Posterior vena cava (tissue), 2 donors: Measurements from ENCODE around the gene TAPBP. TPM values are rescaled to one million over a fixed set of nuclear protein-coding genes. Genes with fewer than 3 reads are reported as not detected.
"Not testable (repeated sequence)": the region's sequence is repeated elsewhere in the genome, so short reads cannot be mapped to it uniquely, and the experiment has no call there.

Source experiments
- DNase-seq: peaks from one replicate; pipeline ENCODE4 v3.0.0-alpha.2; 2020; ENCODE audit warnings: low spot score
- intact Hi-C, 2 donors: fragments of 100-400 bp; cut with DNase I; formaldehyde crosslinking; loops; one replicate each; pipeline versions ENCODE4 v1.14.1 to v1.14.2; 2022 to 2023
- long read RNA-seq, 2 donors: library from polyadenylated mRNA; unstranded; transcript quantifications; one replicate each; pipeline ENCODE4 v2.0.0, GENCODE V29; 2020 to 2021
- total RNA-seq, 2 donors: library from RNA; stranded (reverse); fragmentation: NEBNext Ultra II Directional; extraction: Animal tissue kit (Norgen Biotek cat#: 25700); gene quantifications; one replicate each; pipeline ENCODE4 v1.2.1, GENCODE V29; 2021
- donor health status: DM: yes; HTN: yes; CAD: no.
- donor health status: DM: yes; HTN: yes; CAD: no.

TAPBP gene
- 10 to 100 TPM; 57.7 to 65.8 TPM for total RNA-seq
- long read RNA-seq, donor 1, partial matches to known transcripts: 12 of 20 reads
- long read RNA-seq, donor 1, other reads (novel, unspliced or antisense): 6 of 20 reads
- long read RNA-seq, donor 2, transcript TAPBP-234 (8 exons, 3,759 nt): major isoform, 13 of 40 reads
- long read RNA-seq, donor 2, partial matches to known transcripts: 7 of 40 reads
- long read RNA-seq, donor 2, other reads (novel, unspliced or antisense): 18 of 40 reads

GRCh38 chr6:33313709-33314514, at the start of gene TAPBP:
TAPBP (minus strand) TSS chr6:33314078; CDS start chr6:33314041, 37 bp downstream.
- intact Hi-C loops: no loop called here
- peak; percentile 87 for DNase-seq

GRCh38 chr6:33363486-33363885, 49.6 kb upstream of the TAPBP start:
- DNase-seq, intact Hi-C loops: not testable (repeated sequence)

DNA sequence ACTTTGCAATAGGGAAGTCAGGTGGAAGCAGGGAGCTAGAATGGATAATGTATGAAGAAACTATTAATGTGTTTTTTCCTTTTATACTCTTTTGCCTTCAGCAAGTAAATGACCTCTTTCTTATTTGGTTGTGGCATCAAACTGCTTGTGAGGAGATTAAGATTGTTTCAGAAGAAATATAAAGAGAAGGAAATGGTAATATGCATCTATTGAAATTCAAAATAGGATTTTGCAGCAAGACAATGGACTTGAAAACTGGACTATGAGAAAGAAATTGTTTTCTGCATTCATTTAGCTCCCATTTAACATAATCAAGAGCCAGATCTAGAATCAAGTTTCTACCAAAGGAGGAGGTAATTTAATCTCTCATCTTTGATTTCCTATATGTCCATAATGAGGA, 45.5 kb upstream of the TAPBP start:
- no peak for DNase-seq
- intact Hi-C loops: no loop called here

- intact Hi-C loops, DNase-seq: not testable (repeated sequence)
These were observed 43.4 kb upstream of the TAPBP start for GRCh38 chr6:33357160-33357871.

GRCh38 chr6:33356295-33356694, 42.4 kb upstream of the TAPBP start:
- intact Hi-C loops: no loop called here
- no peak for DNase-seq

- DNase-seq, intact Hi-C loops: not testable (repeated sequence)
These were observed 42.0 kb upstream of the TAPBP start for GRCh38 chr6:33355860-33356259.

GRCh38 chr6:33347816-33348215, 33.9 kb upstream of the TAPBP start:
- intact Hi-C loops: no loop called here
- no peak for DNase-seq

GRCh38 chr6:33346972-33347371, 33.1 kb upstream of the TAPBP start:
- DNase-seq, intact Hi-C loops: not testable (repeated sequence)

- DNase-seq: no peak
- intact Hi-C loops: no loop called here
These were observed 31.1 kb upstream of the TAPBP start for GRCh38 chr6:33344701-33345697.

DNA sequence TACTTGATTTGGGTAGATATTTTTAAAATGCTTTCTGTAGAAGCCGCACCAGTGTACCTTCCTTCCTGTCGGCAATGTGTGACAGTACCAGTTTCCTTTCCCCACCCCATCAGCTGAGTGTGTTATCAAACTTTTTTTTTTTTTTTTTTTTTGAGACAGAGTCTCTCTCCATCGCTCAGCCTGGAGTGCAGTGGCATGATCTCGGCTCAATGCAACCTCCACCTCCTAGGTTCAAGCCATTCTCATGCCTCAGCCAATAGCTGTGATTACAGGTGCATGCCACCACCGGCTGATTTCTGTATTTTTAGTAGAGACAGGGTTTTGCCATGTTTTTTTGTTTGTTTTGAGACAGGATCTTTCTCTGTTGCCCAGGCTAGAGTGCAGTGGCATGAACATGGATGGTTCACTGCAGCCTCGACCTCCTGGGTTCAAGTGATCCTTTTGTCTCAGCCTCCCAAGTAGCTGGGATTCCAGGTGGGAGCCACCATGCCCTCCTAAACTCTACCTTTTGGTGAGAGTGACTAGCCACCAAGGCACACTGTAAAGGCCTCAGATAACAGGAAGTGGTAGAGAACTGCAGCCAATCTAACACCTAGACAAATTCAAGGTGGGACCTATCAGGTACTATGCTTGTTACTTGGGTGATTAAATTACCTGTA, 30.2 kb upstream of the TAPBP start:
- intact Hi-C loops: no loop called here
- DNase-seq: no peak

GRCh38 chr6:33343606-33343952, 29.7 kb upstream of the TAPBP start:
- DNase-seq, intact Hi-C loops: not testable (repeated sequence)

DNA sequence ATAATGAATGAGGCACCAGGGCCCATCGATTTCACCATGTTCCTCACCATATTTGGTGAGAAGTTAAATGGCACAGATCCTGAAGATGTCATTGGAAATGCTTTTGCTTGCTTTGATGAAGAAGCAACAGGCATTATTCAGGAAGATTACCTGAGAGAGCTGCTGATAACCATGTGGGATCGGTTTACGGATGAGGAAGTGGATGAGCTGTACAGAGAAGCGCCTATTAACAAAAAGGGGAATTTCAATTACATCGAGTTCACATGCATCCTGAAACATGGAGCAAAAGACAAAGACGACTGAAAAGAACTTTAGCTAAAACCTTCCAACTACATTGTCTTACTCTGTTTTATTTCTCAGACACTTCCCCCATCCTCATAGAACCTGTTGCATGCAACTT, 25.3 kb upstream of the TAPBP start:
- intact Hi-C loops: no loop called here
- no peak for DNase-seq

DNA sequence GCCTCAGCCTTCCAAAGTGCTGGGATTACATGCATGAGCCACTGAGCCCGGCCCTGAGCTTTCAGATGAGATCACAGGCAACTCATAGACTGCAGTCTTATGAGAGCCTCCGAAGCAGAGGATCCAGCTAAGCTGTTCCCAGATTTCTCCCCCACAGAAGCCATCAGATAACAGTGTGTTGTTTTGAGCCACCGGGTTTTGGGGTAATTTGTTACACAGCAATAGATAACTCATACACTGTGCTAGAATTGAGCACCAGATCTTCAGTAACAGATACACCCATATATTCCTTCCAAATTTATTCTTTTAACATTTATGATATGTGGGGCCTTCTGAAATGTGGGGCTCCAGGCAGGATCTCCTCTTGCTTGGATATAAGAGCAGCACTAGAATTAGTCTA, 22.6 kb upstream of the TAPBP start:
- intact Hi-C loops: no loop called here
- no peak for DNase-seq

- no peak for DNase-seq
- intact Hi-C loops: no loop called here
These were observed 22.0 kb upstream of the TAPBP start for GRCh38 chr6:33335916-33336315.

GRCh38 chr6:33333666-33334065, 19.8 kb upstream of the TAPBP start:
- no peak for DNase-seq

DNA sequence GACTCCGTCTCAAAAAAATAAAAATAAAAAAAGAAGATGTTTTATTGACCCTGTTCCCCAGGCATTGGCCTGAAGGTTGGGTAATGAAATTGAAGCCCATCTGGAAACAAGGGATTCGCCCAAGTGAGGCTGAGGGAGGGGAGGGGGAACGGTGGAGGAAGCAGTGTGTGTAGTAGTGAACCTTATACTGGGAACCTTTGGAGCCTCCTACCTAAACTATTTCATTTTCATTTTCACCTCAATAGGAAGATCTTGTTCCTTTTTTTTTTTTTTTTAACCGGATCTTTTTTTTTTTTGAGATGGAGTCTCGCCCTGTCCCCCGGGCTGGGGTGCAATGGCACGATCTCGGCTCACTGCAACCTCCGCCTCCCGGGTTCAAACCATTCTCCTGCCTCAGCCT, 16.9 kb upstream of the TAPBP start:
- intact Hi-C loops: no loop called here
- no peak for DNase-seq

More at GRCh38 chr6:33333666-33334065, 19.8 kb upstream of the TAPBP start:
- intact Hi-C loops: no loop called here

GRCh38 chr6:33329058-33329457, 15.2 kb upstream of the TAPBP start:
- intact Hi-C loops: no loop called here
- DNase-seq: no peak

- intact Hi-C loops: no loop called here
- no peak for DNase-seq
These were observed 10.2 kb upstream of the TAPBP start for GRCh38 chr6:33324125-33324524.

DNA sequence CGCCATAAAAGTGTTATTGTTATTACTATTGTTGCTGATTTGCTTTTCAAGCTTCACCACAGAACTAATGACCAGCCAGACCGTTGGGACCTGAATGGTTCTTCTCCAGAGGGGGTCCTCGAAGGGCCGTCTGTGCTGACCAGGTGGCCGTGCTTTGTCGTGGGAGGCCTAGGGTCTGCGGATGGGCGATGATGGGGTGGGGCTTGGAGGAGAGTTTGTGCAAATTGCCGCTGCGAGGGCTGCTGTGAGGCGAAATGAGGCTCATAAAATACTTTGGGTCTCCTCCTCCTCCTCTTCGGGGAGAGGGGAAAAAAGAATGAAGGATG, 9.7 kb upstream of the TAPBP start:
- intact Hi-C loops: no loop called here
- DNase-seq: no peak
